Endothelial cell of umbilical vein (primary cell): ENCODE data around the gene RGS19. TPM values are rescaled to one million over a fixed set of nuclear protein-coding genes. Genes with fewer than 3 reads are reported as not detected.

Experiments
- BruUV-seq: library from RNA; stranded (reverse); fragments of 400-500 nt; replicated peaks from 2 replicates; lab custom pipeline; 2021; lab: Mats Ljungman, UMichigan
- CTCF ChIA-PET: fragments of 300-600, 350-600 bp; sonication (Branson Sonifier 250); formaldehyde crosslinking; loops from one replicate; lab custom pipeline; 2021; ENCODE audit warnings: antibody characterized with exemption, inconsistent platforms; lab: Charles Lee
- POLR2A ChIA-PET: fragments of 300-600, 350-600 bp; sonication (Branson Sonifier 250); formaldehyde crosslinking; loops from one replicate; lab custom pipeline; 2021; ENCODE audit warnings: antibody characterized with exemption, inconsistent platforms; lab: Charles Lee
- DNase-seq: peaks from one replicate; pipeline ENCODE4 v3.0.0-alpha.2; 2011; ENCODE audit warnings: low read depth, low spot score
- FAIRE-seq: peaks from 2 replicates; lab custom pipeline; 2011; peaks lifted over from hg19 to GRCh38; lab: Jason Lieb, UNC
- H2AFZ ChIP-seq: 2 replicates; pipeline ENCODE4 v1.6.0; 2012; ENCODE audit warnings: low read depth, low read length, control low read depth, inconsistent platforms
- H3K27ac ChIP-seq: 2 replicates; pipeline ENCODE4 v1.5.1; 2011; ENCODE audit warnings: low read depth, mild to moderate bottlenecking, control low read depth, low read length, moderate library complexity; ENCODE audit not compliant: insufficient read depth
- H3K27me3 ChIP-seq, 2 experiments: 2 replicates each; pipeline versions ENCODE4 v1.6.0 to v1.6.1; 2011; ENCODE audit warnings: low read length in 2 of 2, mixed read lengths in 1 of 2; ENCODE audit not compliant: control insufficient read depth in 2 of 2, insufficient read depth in 2 of 2
- H3K36me3 ChIP-seq, 2 experiments: 2 replicates in 1 of 2; 3 replicates in 1 of 2; pipeline ENCODE4 v1.5.1; 2011; ENCODE audit warnings: low read length in 2 of 2, mild to moderate bottlenecking in 1 of 2, moderate library complexity in 1 of 2; ENCODE audit not compliant: control insufficient read depth in 2 of 2, insufficient read depth in 2 of 2; ENCODE audit errors: extremely low read depth in 1 of 2
- H3K4me1 ChIP-seq: 3 replicates; pipeline ENCODE4 v1.5.1; 2011; ENCODE audit warnings: mild to moderate bottlenecking, low read length; ENCODE audit not compliant: control insufficient read depth, insufficient read depth; ENCODE audit errors: extremely low read depth
- H3K4me2 ChIP-seq: 2 replicates; pipeline ENCODE4 v1.6.1; 2011; ENCODE audit warnings: low read length, control low read depth, mixed read lengths; ENCODE audit not compliant: insufficient read depth
- H3K4me3 ChIP-seq, 3 experiments: fragments of 200-600 bp in 1 of 3; sonication (generic), shearing (Covaris generic) in 1 of 3; replicated peaks in 1 of 3; 2 replicates each; pipeline ENCODE4 v1.5.1; 2011 to 2016; ENCODE audit warnings: control low read depth in 3 of 3, low read length in 3 of 3, mild to moderate bottlenecking in 2 of 3, inconsistent platforms in 1 of 3, low read depth in 1 of 3, moderate library complexity in 1 of 3; ENCODE audit not compliant: insufficient read depth in 1 of 3
- H3K79me2 ChIP-seq: 2 replicates; pipeline ENCODE4 v1.6.0; 2012; ENCODE audit warnings: low read length, inconsistent platforms; ENCODE audit not compliant: control insufficient read depth, insufficient read depth
- H3K9ac ChIP-seq: replicated peaks from 2 replicates; pipeline ENCODE3; 2011; ENCODE audit warnings: low read length, control low read depth; ENCODE audit not compliant: insufficient read depth; ENCODE audit errors: extremely low read depth
- H3K9me1 ChIP-seq: replicated peaks from 3 replicates; pipeline ENCODE4 v1.6.0; 2011; ENCODE audit warnings: mild to moderate bottlenecking, low read length; ENCODE audit not compliant: control insufficient read depth, insufficient read depth; ENCODE audit errors: extremely low read depth
- H3K9me3 ChIP-seq: replicated peaks from 2 replicates; pipeline ENCODE4 v1.5.1; 2012; ENCODE audit warnings: low read length, inconsistent platforms; ENCODE audit not compliant: control insufficient read depth, insufficient read depth
- H4K20me1 ChIP-seq: replicated peaks from 2 replicates; pipeline ENCODE3; 2011; ENCODE audit warnings: mild to moderate bottlenecking, low read length; ENCODE audit not compliant: control insufficient read depth, insufficient read depth; ENCODE audit errors: extremely low read depth
- EZH2 ChIP-seq: IDR thresholded peaks from 2 replicates; pipeline ENCODE4 v1.6.1; 2012; ENCODE audit warnings: borderline replicate concordance, low read depth, mild to moderate bottlenecking, moderate library complexity, low read length, inconsistent platforms; ENCODE audit not compliant: severe bottlenecking
- FOS ChIP-seq: IDR thresholded peaks from 2 replicates; pipeline ENCODE4 v1.6.1; 2011; ENCODE audit warnings: mild to moderate bottlenecking, low read length, moderate library complexity, borderline replicate concordance; ENCODE audit not compliant: insufficient read depth
- GATA2 ChIP-seq: IDR thresholded peaks from 2 replicates; pipeline ENCODE4 v1.7.0; 2011; ENCODE audit warnings: low read depth, mild to moderate bottlenecking, moderate library complexity, mixed read lengths, low read length; ENCODE audit not compliant: insufficient read length, insufficient read depth
- JUN ChIP-seq: IDR thresholded peaks from 2 replicates; pipeline ENCODE4 v1.6.1; 2011; ENCODE audit warnings: borderline replicate concordance, low read depth; ENCODE audit not compliant: insufficient read length, insufficient read depth
- MYC ChIP-seq: IDR thresholded peaks from one replicate; pipeline ENCODE4 v1.6.1; 2011; ENCODE audit warnings: mild to moderate bottlenecking, low read depth, low read length
- POLR2A ChIP-seq: IDR thresholded peaks from 2 replicates; pipeline ENCODE4 v1.6.1; 2012; ENCODE audit warnings: low read depth, mild to moderate bottlenecking, control low read depth, low read length
- POLR2AphosphoS5 ChIP-seq: IDR thresholded peaks from 2 replicates; pipeline ENCODE4 v1.6.1; 2012; ENCODE audit warnings: low read depth, mild to moderate bottlenecking, control low read depth, low read length, moderate library complexity; ENCODE audit not compliant: insufficient read depth
- dilution Hi-C: fragments of 300-500 bp; cut with MboI; formaldehyde crosslinking; loops from one replicate; pipeline ENCODE4 v1.15.0; 2019; ENCODE audit warnings: low sequenced_read_pairs; ENCODE audit not compliant: extremely low pct_ligation_motif_present
- intact Hi-C: fragments of 100-400 bp; cut with micrococcal nuclease; formaldehyde crosslinking; loops from one replicate; pipeline ENCODE4 v1.10.0; 2022
- polyA plus RNA-seq, 4 experiments: library from polyadenylated mRNA; depleted of rRNA in 3 of 4; stranded (reverse) in 3 of 4; unstranded in 1 of 4; fragments of >200 nt; gene quantifications; 2 replicates each; pipeline versions ENCODE4 v1.2.1 to v1.2.3, GENCODE V29; 2011 to 2012; ENCODE audit warnings: missing spikeins in 1 of 4
- total RNA-seq: library from RNA; stranded (reverse); gene quantifications from 2 replicates; pipeline ENCODE4 v1.2.3, GENCODE V29; 2021
- TF ChIP-seq, protein P1 (sequence below): IDR thresholded peaks from 2 replicates; pipeline ENCODE4 v1.6.1; 2011; ENCODE audit not compliant: insufficient read depth, insufficient read length
- TF ChIP-seq, protein P2 (sequence below), 2 donors: IDR thresholded peaks; 1 replicate in 1 of 2; 2 replicates in 1 of 2; pipeline ENCODE4 v1.5.1; 2011; ENCODE audit warnings: low read length in 2 of 2, mild to moderate bottlenecking in 2 of 2, moderate library complexity in 2 of 2, control low read depth in 1 of 2, inconsistent platforms in 1 of 2, low read depth in 1 of 2; ENCODE audit not compliant: insufficient read depth in 1 of 2; ENCODE audit errors: extremely low read depth in 1 of 2

Gene RGS19
- total and polyA plus RNA-seq, 2 donors (not counting 3 experiments of a cell fraction or from before 2014, with no cell fraction given), result 27.8 to 33.7 TPM

DNA sequence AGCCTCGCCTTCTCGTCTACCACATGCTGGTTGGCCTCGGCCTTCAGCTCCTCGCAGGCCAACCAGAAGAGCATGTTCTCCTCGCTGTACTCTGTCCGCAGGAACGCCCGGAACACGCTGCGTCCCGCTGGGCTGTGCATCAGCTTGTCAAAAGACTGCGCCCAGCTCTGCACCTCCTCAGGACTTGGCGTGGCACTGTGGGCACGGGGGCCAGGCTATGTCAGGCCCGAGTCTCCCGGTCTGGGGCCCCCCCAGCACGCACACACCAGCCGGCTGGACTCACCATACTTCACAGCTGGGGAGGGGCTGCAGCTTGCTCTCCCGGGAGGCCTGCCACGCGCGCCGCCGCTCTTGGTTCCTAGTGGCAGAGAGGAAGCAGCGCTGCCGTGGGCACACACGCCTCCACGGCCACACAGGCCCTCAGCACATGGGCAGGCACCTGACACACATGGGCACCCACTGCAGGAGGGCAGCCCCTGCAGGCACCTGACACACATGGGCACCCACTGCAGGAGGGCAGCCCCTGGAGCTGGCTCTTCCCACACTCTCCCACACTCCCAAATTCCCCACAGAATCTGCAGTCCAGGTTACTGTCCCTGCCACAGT, 5.0 kb downstream of the RGS19 start:
- Histone ChIP-seq H3K4me3 (no peak overlapping the region), H3K4me2 (no peak overlapping the region), H2AFZ (no peak overlapping the region), H3K4me1 (peaks cover 12% of the 10 kb centered on the region), H3K9me1 (no peaks in the 10 kb centered on the region), H3K79me2 (peaks cover 6% of the 10 kb centered on the region), H4K20me1 (no peaks in the 10 kb centered on the region), H3K36me3 (peaks cover 0 to 21% of the 10 kb centered on the region in 2 experiments), H3K27me3 (no peaks in the 10 kb centered on the region), H3K9ac (no peak overlapping the region), H3K27ac (no peak overlapping the region), H3K9me3 (no peaks in the 10 kb centered on the region)
- no TSS peak for BruUV-seq
- intact Hi-C loops (no loop called here), dilution Hi-C loops (no loop called here)
- ChIA-PET POLR2A (no interaction called here), CTCF (no interaction called here)
- DNase-seq (no peak), FAIRE-seq (no peak)
- no peak for TF ChIP-seq GATA2

- dilution Hi-C loops, result no loop called here
- ChIA-PET CTCF (no interaction called here), POLR2A (no interaction called here)
- H3K27me3 ChIP-seq, result no peaks in the 10 kb centered on the region
- FAIRE-seq, result no peak
- no peak overlapping the region for H3K27ac ChIP-seq
- H3K4me3 ChIP-seq, result no peak overlapping the region
- no peak overlapping the region for H3K4me2 ChIP-seq
- intact Hi-C loops, result no loop called here
- peaks cover 0 to 21% of the 10 kb centered on the region in 2 experiments for H3K36me3 ChIP-seq
- no peaks in the 10 kb centered on the region for H3K9me1 ChIP-seq
- no peak for TF ChIP-seq JUN
- TF ChIP-seq MYC, result no peak
- TF ChIP-seq EZH2, result no peak
- no peak for TF ChIP-seq POLR2A
- no peak for TF ChIP-seq GATA2
- no peak for TF ChIP-seq POLR2AphosphoS5
- TF ChIP-seq, protein P1, sequence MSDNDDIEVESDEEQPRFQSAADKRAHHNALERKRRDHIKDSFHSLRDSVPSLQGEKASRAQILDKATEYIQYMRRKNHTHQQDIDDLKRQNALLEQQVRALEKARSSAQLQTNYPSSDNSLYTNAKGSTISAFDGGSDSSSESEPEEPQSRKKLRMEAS, result no peak
- TF ChIP-seq, protein P2, sequence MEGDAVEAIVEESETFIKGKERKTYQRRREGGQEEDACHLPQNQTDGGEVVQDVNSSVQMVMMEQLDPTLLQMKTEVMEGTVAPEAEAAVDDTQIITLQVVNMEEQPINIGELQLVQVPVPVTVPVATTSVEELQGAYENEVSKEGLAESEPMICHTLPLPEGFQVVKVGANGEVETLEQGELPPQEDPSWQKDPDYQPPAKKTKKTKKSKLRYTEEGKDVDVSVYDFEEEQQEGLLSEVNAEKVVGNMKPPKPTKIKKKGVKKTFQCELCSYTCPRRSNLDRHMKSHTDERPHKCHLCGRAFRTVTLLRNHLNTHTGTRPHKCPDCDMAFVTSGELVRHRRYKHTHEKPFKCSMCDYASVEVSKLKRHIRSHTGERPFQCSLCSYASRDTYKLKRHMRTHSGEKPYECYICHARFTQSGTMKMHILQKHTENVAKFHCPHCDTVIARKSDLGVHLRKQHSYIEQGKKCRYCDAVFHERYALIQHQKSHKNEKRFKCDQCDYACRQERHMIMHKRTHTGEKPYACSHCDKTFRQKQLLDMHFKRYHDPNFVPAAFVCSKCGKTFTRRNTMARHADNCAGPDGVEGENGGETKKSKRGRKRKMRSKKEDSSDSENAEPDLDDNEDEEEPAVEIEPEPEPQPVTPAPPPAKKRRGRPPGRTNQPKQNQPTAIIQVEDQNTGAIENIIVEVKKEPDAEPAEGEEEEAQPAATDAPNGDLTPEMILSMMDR (IDR thresholded peaks at IDR 0.05; ENCODE audit: extremely low read depth in 1 of 2, insufficient read depth in 1 of 2, low read depth in 1 of 2, low read length in 2 of 2), result no peak
- no peak for TF ChIP-seq FOS
- H3K4me1 ChIP-seq, result peaks cover 5% of the 10 kb centered on the region
- DNase-seq, result no peak
- no peaks in the 10 kb centered on the region for H4K20me1 ChIP-seq
- BruUV-seq, result no TSS peak
- no peaks in the 10 kb centered on the region for H3K9me3 ChIP-seq
- H2AFZ ChIP-seq, result no peak overlapping the region
- peaks cover 6% of the 10 kb centered on the region for H3K79me2 ChIP-seq
- H3K9ac ChIP-seq, result no peak overlapping the region
Measured at GRCh38 chr20:64073476-64074183, 5.7 kb downstream of the RGS19 start.
